Stomach smooth muscle (tissue), 2 donors: Measurements from ENCODE around the gene GPSM3.
A peak's percentile ranks its signal among the peaks of the same experiment; 100 is the strongest.
"Not testable (repeated sequence)": the region's sequence is repeated elsewhere in the genome, so short reads cannot be mapped to it uniquely, and the experiment has no call there.

Source experiments
- H3K27ac ChIP-seq: one replicate; pipeline ENCODE4 v1.7.0; 2013; ENCODE audit warnings: mild to moderate bottlenecking, low read length, inconsistent platforms
- H3K27me3 ChIP-seq, 2 donors: one replicate each; pipeline ENCODE4 v1.7.0; 2013; ENCODE audit warnings: low read length in 2 of 2; ENCODE audit not compliant: insufficient read depth in 2 of 2, control insufficient read depth in 1 of 2
- H3K36me3 ChIP-seq, 2 donors: one replicate each; pipeline ENCODE4 v1.7.0; 2013; ENCODE audit warnings: low read length in 2 of 2; ENCODE audit not compliant: control insufficient read depth in 2 of 2, insufficient read depth in 2 of 2
- H3K4me1 ChIP-seq: one replicate; pipeline ENCODE4 v1.7.0; 2013; ENCODE audit warnings: low read length; ENCODE audit not compliant: control insufficient read depth, insufficient read depth
- H3K4me3 ChIP-seq, 2 donors: one replicate each; pipeline ENCODE4 v1.7.0; 2013; ENCODE audit warnings: low read length in 2 of 2
- H3K9ac ChIP-seq, 2 donors: one replicate each; pipeline ENCODE4 v1.7.0; 2013; ENCODE audit warnings: low read length in 2 of 2, mild to moderate bottlenecking in 1 of 2
- H3K9me3 ChIP-seq, 2 donors: one replicate each; pipeline ENCODE4 v1.7.0; 2013; ENCODE audit warnings: low read length in 2 of 2; ENCODE audit not compliant: control insufficient read depth in 2 of 2
- donor health status: healthy.
- donor health status: Pancreatic carcinoma.

The GPSM3 gene

DNA sequence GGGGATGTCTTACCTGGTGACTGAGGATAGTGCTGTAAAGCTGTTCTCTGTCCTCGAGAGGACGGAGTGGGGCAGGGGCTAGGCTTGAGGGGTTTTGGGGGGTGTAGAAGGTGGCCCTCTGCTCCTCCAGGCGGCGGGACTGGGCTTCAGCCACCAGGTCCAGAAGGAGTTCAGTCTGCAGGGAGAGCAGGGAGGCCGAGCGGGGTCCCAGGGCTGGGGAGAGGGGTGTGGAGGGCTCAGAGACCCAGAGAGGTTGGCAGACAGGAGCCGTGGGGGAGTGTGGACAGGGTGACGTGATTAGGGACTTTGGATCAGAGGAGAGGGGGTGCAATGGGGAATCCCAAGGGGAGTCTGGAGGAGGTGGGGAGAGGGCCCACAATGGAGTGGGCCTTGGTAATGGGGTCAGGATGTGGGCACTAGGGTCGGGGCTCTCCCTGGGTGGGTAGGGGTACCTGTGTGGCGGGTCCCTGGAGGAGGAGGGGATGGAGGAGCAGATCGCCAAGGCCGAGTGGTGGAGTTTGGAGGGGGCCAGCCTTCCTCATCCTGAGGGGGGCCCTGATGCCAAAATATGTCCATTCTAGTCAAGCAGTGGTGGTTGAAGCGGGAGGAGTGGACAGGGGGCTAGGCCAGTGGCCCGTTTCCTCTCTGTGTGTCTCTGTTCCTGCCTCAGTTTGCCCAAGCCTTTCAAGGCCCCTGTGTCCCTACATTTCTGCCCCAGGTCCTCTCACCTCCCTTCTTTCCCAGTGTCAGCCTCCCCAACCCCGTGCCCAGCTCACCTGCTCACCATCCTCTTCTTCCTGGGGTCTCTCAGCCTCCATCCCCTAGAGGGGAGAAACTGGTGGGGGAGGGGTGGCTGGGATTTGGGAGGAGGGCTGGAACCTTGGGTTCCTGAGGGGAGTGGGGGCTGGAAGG lies 491 bp downstream of the GPSM3 start:
- H3K4me1 ChIP-seq, result peaks cover 61% of the 10 kb centered on the region
- peak overlapping the region; percentile 36 to 92 for H3K9ac ChIP-seq
- no peaks in the 10 kb centered on the region for H3K27me3 ChIP-seq
- peak overlapping the region; percentile 98 for H3K27ac ChIP-seq
- H3K36me3 ChIP-seq, result peaks cover 1 to 11% of the 10 kb centered on the region in 2 donors
- peak overlapping the region in 1 of 2 donors; percentile 55 for H3K4me3 ChIP-seq
- H3K9me3 ChIP-seq, result no peaks in the 10 kb centered on the region

DNA sequence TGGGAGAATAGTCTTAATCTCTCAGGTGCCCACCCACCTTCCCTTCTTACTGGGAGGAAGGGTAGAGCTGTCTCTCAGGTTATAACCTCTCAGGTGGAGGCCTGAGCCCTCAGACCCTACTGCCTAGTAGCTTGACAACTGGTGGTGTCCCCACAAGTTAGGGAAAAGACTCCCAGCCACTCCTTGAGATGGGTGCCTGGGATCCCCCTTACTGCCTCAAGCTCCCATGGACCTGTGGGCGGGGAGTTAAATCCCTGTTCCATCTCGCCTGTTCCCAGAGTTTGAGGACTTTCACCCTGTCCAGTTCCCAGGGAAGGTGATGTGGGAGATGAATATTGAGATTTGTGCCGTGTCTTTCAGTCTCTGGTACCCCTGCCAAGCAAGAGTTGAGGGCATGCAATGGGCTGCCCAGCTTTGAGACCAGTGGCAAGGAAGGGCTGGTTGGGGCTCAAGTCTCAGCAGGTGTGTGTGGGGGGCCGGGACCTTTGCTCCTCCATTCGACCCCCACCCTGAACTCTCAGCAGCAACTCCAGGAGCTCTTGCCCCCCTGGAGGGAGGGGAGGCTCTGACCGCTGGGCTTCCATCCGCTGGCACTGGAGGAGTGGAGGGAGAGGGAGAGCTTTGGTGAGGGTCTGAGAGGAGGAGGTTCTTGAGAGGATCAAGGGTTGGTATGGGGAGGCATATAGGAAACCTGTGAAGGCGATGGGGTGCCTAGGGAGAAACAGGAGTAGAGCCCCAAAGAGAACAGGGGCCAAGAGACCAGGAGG lies 1.3 kb downstream of the GPSM3 start:
- Histone ChIP-seq H3K9ac (peak overlapping the region; percentile 92 to 94), H3K27me3 (no peaks in the 10 kb centered on the region), H3K9me3 (no peaks in the 10 kb centered on the region), H3K27ac (peak overlapping the region; percentile 98), H3K4me3 (peak overlapping the region; percentile 49 to 80), H3K4me1 (peaks cover 59% of the 10 kb centered on the region), H3K36me3 (peaks cover 6 to 17% of the 10 kb centered on the region in 2 donors)

DNA sequence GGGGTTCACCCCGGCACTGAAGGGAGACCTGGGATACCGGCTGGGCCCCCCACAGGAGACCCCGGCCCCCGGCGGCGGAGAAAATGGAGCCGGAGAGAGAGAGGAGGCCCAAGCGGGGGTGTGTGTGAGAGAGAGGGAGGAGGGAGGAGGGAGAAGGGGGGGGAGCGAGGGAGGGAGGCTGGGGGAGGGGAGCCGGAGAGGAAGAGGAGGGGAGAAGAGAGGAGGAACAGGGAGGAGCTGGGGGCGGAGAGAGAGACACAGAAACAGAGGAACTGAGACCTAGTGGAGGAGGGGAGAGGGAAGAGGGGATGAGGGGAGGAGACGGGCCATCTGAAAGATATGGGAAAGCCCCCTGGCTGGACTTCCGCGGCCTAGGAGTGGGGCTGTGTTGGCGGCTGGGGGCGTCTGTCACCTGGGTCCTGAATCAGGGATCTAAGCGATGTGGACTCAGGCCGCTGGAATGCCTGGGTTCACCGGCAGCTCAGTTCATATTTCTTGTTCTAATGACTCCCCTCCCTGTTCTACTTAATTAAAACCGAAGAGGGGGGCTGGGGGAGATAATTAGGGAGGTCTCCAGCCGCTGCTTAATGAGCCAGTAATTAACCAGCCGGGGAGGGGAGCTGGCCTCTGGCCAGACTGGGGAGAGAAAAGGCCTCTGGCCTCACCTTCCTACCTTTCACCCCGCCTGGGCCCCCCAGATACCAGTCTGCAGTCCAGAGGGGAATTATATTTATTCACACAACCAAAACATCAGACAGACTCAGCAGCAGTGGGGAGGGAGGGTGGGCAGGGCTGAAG lies 2.2 kb downstream of the GPSM3 start, which contains the start of gene PBX2:
PBX2 (minus strand) TSS at position 149 of the 798 bp plus-strand sequence. CDS start 287 bp downstream, outside the sequence.
- Histone ChIP-seq H3K9me3 (no peaks in the 10 kb centered on the region), H3K4me3 (peak within 1 kb of the TSS; percentile 80 to 85), H3K36me3 (peaks cover 6 to 17% of the 10 kb centered on the region in 2 donors), H3K27ac (peak within 1 kb of the TSS; percentile 98), H3K27me3 (no peaks in the 10 kb centered on the region), H3K4me1 (peaks cover 58% of the 10 kb centered on the region), H3K9ac (peak within 1 kb of the TSS; percentile 92 to 94)

DNA sequence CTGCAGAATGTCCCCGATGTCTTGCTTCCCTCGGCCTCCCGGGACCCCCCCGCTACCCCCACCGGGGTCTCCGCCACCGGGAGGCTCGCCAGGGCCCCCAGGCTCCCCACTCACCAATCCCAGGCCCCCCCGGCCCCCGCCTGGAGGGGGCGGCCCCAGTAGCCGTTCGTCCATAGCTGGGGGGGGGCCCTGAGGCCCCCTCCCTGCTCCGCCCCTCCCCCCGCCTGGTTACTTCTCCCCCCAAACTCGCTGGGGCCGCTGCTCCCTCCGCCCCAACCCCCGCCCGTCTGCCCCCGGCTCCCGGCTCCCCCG lies 2.7 kb downstream of the GPSM3 start:
- H3K9me3 ChIP-seq, result no peaks in the 10 kb centered on the region
- H3K4me1 ChIP-seq, result peaks cover 54% of the 10 kb centered on the region
- H3K4me3 ChIP-seq, result peak overlapping the region; percentile 80 to 85
- H3K27ac ChIP-seq, result peak overlapping the region; percentile 98
- no peaks in the 10 kb centered on the region for H3K27me3 ChIP-seq
- peak overlapping the region; percentile 84 to 92 for H3K9ac ChIP-seq
- peaks cover 6 to 17% of the 10 kb centered on the region in 2 donors for H3K36me3 ChIP-seq

DNA sequence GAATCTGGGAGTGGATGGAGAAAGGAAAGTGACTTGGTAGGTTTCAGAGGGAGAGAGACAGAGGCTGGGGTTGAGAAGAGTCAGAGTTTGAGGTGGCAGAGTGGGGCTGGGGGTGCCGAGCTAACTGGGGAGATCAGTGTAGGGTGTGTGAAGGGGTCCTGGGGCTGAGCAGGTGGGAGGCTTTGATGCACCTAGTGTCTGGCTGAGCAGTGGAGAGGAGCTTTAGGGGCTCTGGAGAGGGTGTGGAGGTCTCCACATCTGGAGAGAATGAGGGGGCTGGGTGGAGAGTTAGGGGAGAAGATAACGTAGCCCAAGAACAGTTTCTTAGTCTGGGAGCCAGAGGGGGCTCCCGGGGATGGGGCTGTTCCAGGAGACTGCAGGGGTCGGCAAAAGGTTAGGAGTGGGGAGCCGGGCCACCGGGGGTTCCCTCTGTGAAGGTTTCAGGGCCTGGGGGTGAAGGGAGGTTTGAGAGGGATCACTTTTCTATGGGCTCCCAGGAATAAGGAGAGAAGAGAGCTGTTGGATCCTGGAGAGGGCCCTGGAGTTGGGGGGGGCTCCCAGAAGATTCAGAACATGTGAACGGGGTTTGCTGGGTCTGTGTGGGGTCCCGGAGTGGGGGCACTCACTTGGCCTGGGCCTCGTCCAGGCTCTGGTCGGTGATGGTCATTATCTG lies 3.2 kb downstream of the GPSM3 start:
- peaks cover 6 to 17% of the 10 kb centered on the region in 2 donors for H3K36me3 ChIP-seq
- no peaks in the 10 kb centered on the region for H3K27me3 ChIP-seq
- peak overlapping the region; percentile 98 for H3K27ac ChIP-seq
- H3K9me3 ChIP-seq, result no peaks in the 10 kb centered on the region
- peak overlapping the region; percentile 84 to 92 for H3K9ac ChIP-seq
- H3K4me3 ChIP-seq, result peak overlapping the region; percentile 80 to 85
- H3K4me1 ChIP-seq, result peaks cover 49% of the 10 kb centered on the region

DNA sequence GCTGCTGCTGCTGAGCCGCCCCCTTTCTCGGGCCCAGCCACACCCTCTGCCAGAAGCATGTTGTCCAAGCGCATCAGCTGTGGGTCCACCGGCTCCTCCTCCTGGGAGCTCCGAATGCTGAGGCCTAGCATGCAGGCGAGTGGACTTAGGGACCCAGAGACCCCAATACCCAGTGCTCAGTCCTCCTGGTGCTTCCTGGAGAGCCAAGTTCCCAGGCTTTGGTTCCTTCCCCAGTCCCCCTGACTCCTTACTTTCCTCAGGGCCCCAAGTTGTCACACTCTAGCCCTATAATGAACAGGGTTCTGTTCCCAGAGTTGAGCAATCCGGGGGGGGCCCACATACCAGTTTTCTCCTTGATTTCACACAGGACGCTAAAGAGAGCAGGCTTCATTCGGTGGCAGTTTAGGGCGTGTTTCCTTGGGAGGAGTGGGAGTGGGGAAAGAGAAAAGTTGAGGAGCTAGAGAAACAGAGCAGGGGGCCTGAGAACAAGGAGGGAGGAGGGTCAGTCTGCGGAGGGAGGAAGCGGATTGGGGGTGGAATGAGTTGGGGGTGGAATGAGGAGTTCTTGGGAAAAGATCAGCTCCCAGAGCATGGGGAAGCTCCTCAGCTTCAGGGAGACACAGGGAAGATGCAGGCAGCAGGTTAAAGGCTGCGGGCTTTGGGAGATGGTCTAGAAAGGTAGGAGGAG lies 3.9 kb downstream of the GPSM3 start:
- Histone ChIP-seq H3K9me3 (no peaks in the 10 kb centered on the region), H3K36me3 (peaks cover 8 to 21% of the 10 kb centered on the region in 2 donors), H3K4me3 (peak overlapping the region; percentile 80 to 85), H3K9ac (peak overlapping the region; percentile 84 to 92), H3K4me1 (peaks cover 51% of the 10 kb centered on the region), H3K27ac (peak overlapping the region; percentile 98), H3K27me3 (no peaks in the 10 kb centered on the region)

DNA sequence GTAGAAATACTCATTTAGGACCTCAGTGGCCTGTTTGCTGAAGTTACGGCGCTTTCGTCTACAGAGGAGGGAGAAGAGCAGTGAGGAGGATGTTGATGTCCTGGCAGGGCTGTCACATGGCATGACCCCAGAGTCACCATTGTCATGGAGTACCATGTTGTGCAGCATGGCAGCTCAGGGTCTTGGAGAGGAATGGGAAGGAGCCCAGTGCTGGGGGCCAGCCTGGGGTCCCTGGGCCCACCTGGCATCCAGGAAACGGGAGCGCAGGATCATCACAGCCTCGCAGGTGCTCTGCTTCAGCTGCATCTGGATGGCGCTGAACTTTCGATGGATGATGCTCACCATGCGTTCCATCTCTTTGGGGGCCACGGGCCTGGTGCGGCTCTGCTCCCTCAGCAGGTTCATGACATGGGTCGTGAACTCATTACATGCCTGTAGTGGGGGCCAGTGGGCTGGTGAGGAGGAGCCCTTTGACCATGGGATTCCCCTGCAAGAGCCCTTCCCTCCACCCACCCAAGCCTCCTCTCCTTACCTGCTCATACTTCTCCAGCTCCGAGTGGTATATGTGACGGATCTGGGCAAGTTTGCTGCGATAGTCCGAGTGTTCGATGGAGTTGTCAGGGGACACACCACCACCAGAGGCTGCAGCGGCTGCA lies 4.6 kb downstream of the GPSM3 start:
- peak overlapping the region; percentile 80 to 85 for H3K4me3 ChIP-seq
- H3K4me1 ChIP-seq, result peaks cover 52% of the 10 kb centered on the region
- H3K9ac ChIP-seq, result not testable (repeated sequence)

DNA sequence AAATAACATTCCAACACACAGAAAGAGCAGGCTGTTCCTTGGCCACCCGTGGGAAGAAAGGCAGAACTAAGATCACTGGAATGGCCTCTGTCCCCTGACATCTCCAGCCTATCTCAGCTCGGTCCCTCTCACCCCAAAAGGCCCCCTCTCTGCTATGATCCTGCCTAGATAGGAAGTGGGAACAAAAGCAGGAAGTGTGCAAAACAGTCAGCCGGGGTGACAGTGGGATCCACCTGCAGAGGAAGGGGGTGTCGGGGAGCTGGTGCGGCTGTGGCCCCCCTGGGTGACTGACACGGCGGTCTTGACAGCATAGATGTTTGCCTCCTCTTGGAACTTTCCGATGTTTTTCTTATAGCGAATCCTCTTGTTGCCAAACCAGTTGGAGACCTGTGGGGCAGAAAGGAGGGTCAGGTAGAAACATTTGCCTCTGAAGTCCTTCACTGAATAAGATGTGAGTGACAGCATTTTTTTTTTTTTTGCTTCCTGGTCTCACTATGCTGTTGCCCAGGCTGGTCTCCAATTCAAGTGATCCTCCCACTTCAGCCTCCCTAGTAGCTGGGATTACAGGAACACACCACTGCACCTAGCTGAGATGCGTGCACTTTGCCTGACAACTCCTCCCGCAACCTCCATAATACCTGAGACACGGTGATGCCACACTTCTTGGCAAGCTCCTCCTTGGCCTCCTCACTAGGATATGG lies 5.3 kb downstream of the GPSM3 start:
- Histone ChIP-seq H3K27me3 (no peaks in the 10 kb centered on the region), H3K4me3 (peak overlapping the region in 1 of 2 donors; percentile 44), H3K9ac (no peak overlapping the region), H3K4me1 (peaks cover 56% of the 10 kb centered on the region), H3K9me3 (no peaks in the 10 kb centered on the region), H3K36me3 (peaks cover 17 to 24% of the 10 kb centered on the region in 2 donors), H3K27ac (peak overlapping the region; percentile 79)

More for the DNA sequence above, 4.6 kb downstream of the GPSM3 start:
- not testable (repeated sequence) for H3K9me3 ChIP-seq, H3K27me3 ChIP-seq
- H3K36me3 ChIP-seq, result peaks cover 13 to 24% of the 10 kb centered on the region in 2 donors
- peak overlapping the region; percentile 98 for H3K27ac ChIP-seq
